ENCODE results near the gene EIF2AK2. TPM values are rescaled to one million over a fixed set of nuclear protein-coding genes. Genes with fewer than 3 reads are reported as not detected.

EIF2AK2 gene
- total and polyA plus RNA-seq, 2 donors from 2014 or later, result 6.4 to 37.6 TPM

DNA sequence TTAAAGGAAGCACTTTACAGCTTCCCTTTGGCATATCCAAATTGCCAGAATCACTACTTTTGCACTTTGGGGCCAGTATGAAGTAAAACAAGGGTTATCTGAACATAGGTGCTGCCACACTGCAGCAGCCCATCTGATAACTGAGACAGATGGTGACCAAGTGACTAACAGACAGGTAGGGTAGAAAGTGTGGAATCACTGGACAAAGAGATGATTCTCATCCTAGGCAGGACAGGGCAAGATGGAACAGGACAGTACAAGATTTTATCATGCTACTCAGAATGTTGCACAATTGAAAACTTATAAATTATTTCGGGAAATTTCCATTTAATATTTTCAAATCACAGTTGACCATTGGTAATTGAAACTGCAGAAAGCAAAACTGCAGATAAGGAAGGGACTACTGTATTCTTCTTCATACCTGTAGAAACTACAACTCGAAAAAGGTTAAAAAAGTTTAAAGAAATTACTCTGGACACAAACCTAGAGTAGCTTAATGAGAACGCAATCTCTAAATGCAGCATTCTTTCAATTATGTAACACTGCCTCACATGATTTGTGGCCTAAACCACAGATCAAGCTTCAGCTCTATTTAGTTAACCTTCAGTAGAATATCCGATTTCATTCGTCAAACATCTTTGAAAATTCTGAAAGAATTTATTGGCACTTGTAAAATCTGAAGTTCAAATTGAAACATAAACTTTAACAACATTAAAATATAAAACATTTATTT is 104.0 kb downstream of the EIF2AK2 start:
- DNase-seq (no peak), FAIRE-seq (no peak)
- H3K36me3 ChIP-seq (ENCODE audit: control insufficient read depth in 2 of 3, insufficient read depth in 3 of 3, low read length in 3 of 3), result peaks cover 0 to 31% (median 12%) of the 10 kb centered on the region in 3 donors
- TF ChIP-seq, protein P1, sequence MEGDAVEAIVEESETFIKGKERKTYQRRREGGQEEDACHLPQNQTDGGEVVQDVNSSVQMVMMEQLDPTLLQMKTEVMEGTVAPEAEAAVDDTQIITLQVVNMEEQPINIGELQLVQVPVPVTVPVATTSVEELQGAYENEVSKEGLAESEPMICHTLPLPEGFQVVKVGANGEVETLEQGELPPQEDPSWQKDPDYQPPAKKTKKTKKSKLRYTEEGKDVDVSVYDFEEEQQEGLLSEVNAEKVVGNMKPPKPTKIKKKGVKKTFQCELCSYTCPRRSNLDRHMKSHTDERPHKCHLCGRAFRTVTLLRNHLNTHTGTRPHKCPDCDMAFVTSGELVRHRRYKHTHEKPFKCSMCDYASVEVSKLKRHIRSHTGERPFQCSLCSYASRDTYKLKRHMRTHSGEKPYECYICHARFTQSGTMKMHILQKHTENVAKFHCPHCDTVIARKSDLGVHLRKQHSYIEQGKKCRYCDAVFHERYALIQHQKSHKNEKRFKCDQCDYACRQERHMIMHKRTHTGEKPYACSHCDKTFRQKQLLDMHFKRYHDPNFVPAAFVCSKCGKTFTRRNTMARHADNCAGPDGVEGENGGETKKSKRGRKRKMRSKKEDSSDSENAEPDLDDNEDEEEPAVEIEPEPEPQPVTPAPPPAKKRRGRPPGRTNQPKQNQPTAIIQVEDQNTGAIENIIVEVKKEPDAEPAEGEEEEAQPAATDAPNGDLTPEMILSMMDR (IDR thresholded peaks at IDR 0.05; ENCODE audit: borderline replicate concordance, extremely low read depth, insufficient read depth), result no peak
- H3K4me3 ChIP-seq (ENCODE audit: low read length in 3 of 3), result no peak overlapping the region
- intact Hi-C loops (cut with DNase I), result no loop called here
- H3K27me3 ChIP-seq (ENCODE audit: control insufficient read depth, insufficient read depth, low read length), result no peaks in the 10 kb centered on the region
- H3K9ac ChIP-seq (ENCODE audit: low read length in 3 of 3), result no peak overlapping the region
- H3K9me3 ChIP-seq (ENCODE audit: control insufficient read depth in 2 of 3, insufficient read depth in 1 of 3, low read length in 3 of 3), result no peaks in the 10 kb centered on the region
- H3K27ac ChIP-seq (ENCODE audit: low read depth in 2 of 2, low read length in 2 of 2), result no peak overlapping the region
- H3K4me1 ChIP-seq (ENCODE audit: control insufficient read depth in 2 of 3, insufficient read depth in 2 of 3, low read depth in 1 of 3, low read length in 3 of 3), result no peaks in the 10 kb centered on the region

Other genes with a start within 250 kb of the EIF2AK2 start
- 42.7 TPM for gene STRN, start 190.4 kb downstream of the EIF2AK2 start, total RNA-seq
- gene STRN, start 190.4 kb downstream of the EIF2AK2 start, polyA plus RNA-seq (ENCODE audit: insufficient read depth, low read depth, low replicate concordance), result 3.7 TPM
- gene HEATR5B, start 72.6 kb downstream of the EIF2AK2 start, total RNA-seq, result 20.5 TPM
- 4.4 TPM for gene HEATR5B, start 72.6 kb downstream of the EIF2AK2 start, polyA plus RNA-seq (ENCODE audit: insufficient read depth, low read depth, low replicate concordance)
- gene GPATCH11, start 72.5 kb downstream of the EIF2AK2 start, total RNA-seq, result 6.0 TPM
- 3.3 TPM for gene GPATCH11, start 72.5 kb downstream of the EIF2AK2 start, polyA plus RNA-seq (ENCODE audit: insufficient read depth, low read depth, low replicate concordance)
- not detected for gene SULT6B1, start 31.7 kb upstream of the EIF2AK2 start, total RNA-seq
- gene SULT6B1, start 31.7 kb upstream of the EIF2AK2 start, polyA plus RNA-seq (ENCODE audit: insufficient read depth, low read depth, low replicate concordance), result not detected
- gene CEBPZOS, start 39.5 kb upstream of the EIF2AK2 start, total RNA-seq, result 38.3 TPM
- 60.7 TPM for gene CEBPZOS, start 39.5 kb upstream of the EIF2AK2 start, polyA plus RNA-seq (ENCODE audit: insufficient read depth, low read depth, low replicate concordance)
- 55.9 TPM for gene CEBPZ, start 74.6 kb upstream of the EIF2AK2 start, total RNA-seq
- gene CEBPZ, start 74.6 kb upstream of the EIF2AK2 start, polyA plus RNA-seq (ENCODE audit: insufficient read depth, low read depth, low replicate concordance), result 45.5 TPM
- 15.1 TPM for gene NDUFAF7, start 74.7 kb upstream of the EIF2AK2 start, total RNA-seq
- 13.1 TPM for gene NDUFAF7, start 74.7 kb upstream of the EIF2AK2 start, polyA plus RNA-seq (ENCODE audit: insufficient read depth, low read depth, low replicate concordance)
- 45.7 TPM for gene PRKD3, start 167.9 kb upstream of the EIF2AK2 start, total RNA-seq
- 7.1 TPM for gene PRKD3, start 167.9 kb upstream of the EIF2AK2 start, polyA plus RNA-seq (ENCODE audit: insufficient read depth, low read depth, low replicate concordance)
- gene QPCT, start 187.7 kb upstream of the EIF2AK2 start, total RNA-seq, result 16.6 TPM
- gene QPCT, start 187.7 kb upstream of the EIF2AK2 start, polyA plus RNA-seq (ENCODE audit: insufficient read depth, low read depth, low replicate concordance), result 10.4 TPM